Measurements from ENCODE around the gene ORAI3.

Gene ORAI3

DNA sequence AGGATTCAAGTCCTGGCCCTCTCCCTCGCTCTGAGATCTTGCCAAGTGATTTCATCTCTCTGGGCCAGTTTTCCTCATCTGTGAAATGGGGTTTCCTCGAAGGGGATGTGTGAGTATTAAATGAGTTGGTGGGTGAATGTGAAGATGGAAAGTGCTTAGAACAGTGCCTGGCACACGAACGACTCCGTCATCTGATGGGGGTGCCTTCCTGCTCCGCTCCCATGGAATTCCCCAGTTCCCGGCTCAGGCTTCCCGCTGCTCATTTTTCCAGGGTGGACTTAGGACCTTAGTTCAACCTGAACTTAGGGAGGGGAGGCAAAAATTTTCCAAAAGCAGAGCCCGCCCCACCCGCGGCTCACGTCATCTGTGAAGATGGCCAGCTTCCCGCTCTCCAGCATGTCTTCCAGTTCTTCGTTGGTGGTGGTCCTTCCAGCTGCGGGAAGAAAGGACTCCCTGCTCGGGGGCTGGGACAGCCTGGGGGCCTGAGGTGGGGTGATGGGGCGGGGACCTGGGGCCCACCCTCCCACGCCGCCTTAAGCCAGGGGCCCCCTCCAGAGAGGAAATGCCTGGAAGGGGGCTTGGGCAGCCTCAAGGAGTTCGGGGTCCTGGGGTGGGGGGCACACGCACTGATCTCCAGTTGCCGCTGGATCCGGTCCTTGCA lies 47.6 kb downstream of the ORAI3 start:
- FAIRE-seq = no peak

DNA sequence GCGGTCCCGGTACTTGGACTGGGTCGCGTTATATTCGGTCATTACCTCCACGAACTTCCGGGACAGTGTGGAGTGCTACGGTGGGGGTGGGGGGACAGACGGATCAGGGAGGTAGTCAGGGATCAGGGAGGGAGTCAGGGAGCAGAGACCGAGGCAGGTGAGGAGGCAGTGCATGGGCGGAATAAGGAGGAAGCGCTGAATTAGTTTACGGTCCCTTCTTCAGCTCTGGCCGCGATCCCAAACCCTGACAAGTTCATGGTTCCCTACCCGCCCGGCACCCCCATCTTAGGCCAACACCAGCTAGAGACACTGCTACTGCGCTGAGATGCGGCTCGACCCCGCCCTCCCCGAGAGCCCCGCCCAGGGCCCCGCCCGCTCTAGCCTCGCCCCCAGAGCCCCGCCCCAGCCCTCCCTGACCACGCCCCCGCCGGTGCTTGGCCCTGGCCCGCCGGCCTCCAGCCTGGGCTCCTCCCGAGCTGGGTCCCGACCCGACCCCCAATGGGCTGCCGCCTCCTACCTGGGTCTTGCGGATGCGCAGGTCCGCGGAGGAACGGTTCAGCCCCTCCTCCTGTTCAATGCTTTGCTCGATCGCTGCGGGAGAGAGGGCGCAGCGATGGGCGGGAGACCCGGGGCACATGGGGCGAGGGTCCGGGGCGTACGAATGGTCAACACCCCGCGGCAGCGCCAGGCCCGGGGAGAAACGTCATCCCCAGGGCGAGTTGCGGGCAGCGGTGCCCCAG lies 48.3 kb downstream of the ORAI3 start:
- no peak for FAIRE-seq

DNA sequence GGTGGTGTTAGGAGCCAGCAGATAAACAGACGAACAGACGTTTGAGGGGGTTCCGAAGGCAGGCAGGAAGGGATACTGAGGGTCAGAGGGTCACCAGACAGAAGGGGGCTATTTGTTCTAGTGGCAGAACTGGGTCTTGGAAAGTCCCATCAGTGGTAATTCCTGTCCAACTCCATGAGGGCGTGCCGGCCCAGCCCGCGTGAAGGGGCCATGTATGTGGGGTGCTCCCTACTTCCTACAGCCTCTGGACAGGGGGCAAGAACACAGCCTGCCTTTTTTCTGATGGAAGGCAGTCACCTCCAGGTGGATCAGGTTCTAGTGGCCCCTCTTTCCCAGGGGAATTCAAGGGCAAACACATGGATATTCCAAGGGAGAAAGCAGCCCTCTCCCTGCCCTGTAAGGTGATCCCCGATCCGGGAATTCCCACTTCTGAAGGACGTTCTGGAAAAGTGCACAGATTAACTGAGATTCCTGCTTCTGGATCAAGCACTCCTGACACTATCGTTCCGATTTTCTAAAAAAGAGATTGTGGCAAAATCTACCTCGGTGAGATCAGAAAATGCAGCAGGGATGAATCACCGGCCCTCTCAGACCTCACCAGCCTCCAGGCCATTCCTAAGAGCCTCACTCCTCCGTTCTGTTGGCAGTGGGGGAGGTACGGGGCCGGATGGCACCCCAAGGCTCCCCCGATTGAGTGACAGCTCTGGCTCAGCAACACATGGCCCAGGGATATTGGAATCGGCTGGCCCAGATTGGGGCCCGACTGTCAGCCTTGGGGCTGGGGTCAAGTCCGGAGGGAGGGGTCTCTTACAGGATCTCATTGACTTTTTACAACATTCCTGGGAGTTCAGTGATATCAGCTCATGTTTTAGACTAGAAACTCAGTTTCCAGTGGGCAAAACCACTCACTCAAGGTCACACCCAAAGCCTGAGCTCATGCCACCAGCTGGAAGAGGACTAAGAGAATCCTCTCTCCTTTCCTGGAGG lies 49.1 kb downstream of the ORAI3 start:
- no peak for FAIRE-seq

DNA sequence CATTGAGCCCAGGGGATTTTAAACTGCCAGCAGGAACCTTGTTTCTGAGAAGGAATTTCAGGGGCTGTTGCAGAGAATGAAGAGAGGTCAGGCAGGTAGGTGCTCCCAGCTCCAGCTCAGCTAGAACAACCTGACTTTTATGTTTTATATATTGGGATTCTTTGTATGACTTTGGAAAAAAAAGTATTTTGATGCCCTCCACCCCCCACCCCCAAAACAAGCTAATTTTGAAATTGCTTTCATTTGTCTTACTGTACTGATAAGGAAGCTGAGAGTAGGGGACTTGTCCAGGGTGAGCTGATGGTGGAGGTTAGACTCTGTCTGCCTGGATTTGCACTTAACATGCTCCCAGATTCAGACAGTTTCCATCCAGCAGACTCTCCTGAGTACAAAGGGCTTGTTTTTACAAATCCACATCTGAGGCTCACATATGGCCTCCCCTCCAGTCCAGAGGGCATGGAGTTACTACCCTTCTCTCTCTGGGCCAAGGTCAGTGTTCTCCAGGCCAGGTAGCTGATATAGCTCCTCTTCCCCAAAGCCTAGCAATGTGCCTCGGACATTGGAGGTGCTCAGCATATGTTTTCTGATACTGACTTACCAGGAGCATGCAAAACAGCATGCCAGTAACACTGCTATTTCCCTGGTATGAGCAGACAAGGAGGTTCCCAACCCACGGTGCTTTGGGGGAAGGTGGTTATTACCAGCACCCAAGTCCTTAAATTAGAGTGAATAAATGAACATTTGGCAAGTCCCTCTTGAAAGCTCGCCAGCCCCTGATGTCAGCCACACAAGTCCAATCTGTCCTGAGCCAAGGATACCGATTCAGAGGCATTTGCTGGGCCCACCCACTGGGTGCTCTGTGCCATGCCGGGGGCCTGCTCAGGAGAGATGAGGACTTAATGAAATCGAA lies 50.2 kb downstream of the ORAI3 start:
- FAIRE-seq = no peak

DNA sequence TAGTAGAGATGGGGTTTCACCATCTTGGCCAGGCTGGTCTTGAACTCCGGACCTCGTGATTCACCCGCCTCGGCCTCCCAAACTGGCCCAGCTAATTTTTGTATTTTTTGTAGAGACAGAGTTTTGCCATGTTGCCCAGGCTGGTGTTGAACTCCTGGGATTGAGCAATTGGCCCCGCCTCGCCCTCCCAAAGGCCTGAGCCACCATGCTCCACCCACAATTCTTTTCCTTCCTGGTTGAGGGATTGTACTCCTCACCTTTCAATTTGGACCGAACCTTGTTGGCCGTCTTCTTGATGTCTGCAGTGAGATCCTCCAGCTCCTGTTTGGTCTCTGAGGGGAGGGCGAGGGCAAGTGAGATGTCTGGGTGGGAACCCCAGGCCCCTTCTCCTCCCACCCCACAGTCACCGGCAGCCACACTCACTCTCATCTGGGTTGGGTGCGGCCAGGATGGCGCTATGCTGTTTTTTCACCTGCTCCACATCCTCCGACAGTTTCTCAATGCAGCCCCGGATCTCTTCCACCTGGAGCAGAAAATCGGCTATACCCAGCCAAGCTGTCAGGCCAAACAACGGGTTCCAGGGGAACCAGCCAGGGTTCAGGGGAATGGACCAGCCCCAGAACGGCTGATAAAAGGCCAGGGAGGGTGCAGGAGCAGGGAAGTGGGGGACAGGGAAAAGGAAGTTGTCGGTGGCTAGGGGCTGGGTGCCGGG lies 52.0 kb downstream of the ORAI3 start:
- no peak for FAIRE-seq

DNA sequence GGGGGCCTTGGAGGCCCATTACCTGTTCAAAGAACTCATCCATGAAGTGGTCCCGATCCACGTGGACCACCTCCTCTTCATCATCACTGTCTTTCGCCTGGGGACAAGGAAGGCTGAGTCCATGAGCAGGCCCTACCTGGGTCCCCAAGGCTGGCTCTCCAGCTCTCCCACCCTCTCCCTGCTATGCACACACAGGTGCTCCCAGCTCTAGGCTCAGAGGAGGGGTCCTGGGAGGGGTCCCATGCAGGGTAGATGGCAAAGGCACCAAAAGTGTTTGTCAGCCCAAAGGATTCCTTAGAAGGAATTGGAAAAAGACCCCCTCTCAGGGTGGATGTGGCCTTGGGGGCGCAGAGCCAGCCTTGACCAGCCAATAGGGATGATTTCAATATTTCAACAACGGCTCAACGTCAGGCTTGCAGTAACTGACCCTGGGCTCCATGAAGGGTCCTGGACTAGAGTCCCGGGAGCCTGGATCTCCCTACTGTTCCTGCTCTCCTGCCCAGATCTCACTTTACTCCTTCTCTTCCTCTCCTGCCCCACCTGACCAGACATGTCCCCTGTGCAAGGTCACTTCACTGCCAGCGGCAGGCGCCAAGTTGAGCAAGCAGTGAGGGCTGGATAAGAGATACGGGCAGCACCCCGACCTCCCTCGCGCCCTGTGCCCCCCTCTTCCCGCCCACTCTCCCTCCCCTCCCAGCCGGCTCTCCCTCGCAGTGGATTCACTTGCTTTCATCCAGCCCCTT lies 52.8 kb downstream of the ORAI3 start:
- no peak for FAIRE-seq

DNA sequence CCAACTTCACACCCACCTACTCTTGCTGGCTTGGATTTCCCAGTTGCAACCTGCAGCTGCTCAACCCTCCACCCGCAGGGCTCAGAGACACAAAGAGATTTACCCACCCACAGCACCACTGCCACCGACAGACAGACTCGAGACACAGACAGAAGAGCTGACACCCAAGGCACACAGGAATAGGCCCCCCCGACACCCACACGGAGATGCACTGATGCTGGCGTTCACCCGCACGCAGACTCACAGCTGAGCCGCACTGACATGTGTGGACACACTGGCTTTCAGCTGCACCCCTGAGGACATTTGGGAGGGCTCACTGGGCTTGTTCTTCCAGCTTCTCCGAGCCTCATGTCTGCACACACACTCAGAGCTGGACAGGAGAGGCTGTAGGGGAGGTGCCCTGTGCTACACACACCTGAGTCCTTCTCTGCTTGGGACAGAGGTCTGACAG lies 53.4 kb downstream of the ORAI3 start:
- FAIRE-seq = no peak

DNA sequence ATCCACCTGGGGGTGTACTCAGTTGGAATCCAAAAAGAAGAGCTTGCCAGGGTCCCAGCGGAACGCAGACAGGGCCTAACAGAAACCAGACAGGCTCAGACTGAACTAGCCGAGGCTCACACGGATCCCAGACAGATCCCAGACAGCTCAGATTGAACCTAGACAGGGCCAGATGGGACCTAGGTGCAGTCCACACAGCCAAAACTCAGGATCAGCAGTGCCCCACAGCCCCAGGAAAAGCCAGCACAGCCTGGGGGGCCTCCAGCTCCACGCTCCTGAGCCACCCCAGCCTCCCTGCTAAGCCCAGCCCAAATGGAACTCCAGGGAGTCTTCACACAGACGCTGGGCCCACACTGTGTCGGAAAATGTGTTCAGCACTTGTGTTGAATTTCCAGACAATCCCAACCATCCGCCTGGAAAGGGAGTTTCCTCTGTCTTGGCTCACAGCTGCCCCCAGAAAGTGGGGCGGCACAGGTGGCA lies 54.0 kb downstream of the ORAI3 start:
- FAIRE-seq = no peak

DNA sequence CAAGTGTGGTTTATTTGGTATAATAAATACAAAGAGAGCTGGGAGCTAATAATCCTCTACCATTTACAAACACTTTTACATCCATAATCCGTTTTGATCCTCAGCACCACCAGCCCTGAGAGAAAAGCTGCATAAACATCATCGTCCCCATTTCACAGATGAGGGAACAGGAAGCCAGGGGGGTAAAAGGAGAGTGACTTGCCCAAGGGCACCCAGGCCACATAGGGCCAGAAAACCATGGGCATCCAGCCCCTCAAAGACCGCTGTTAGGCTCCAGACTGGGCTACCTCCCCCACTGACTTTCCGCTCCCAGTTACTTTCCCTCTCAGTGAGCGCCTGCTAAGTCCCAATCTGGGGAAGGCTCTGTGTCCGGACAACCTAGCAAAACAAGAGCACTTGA lies 54.9 kb downstream of the ORAI3 start:
- no peak for FAIRE-seq
